ENCODE measurements around the gene PSMD3. TPM values are rescaled to one million over a fixed set of nuclear protein-coding genes. Genes with fewer than 3 reads are reported as not detected.

The PSMD3 gene
- total and polyA plus RNA-seq, 3 donors from 2014 or later = 112 to 129 (median 128) TPM

DNA sequence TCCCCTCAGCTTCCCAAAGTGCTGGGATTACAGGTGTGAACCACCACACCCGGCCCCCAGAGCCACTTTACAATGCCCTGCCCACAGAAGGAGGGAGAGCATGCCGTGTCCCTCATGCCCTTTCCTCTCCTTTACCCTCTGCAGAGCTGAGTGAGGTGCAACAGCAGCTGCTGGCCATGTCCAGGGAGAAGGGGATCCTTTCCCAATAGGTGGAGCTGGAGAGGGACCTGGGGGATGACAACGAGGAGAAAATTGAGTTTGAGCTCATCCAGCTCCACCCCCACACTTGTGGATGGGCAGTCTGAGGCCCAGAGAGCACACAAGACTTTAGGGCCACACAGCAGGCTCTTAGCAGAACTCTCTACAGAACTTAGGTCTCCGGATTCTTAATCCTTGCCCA is 25.7 kb upstream of the PSMD3 start:
- WGBS, 2 donors = 64% methylated on average over 3 to 4 of the region's 4 CpGs
- intact Hi-C loops (cut with DNase I; ENCODE audit: low total_unique reads) = no loop called here
- H3K27ac ChIP-seq = no peak overlapping the region

GRCh38 chr17:39955726-39956225 is 24.8 kb upstream of the PSMD3 start:
- WGBS, 2 donors = 61 to 75% methylated on average over 4 of the region's 4 CpGs
- Histone ChIP-seq H3K4me3 (no peak overlapping the region), H3K36me3 (ENCODE audit: low read depth, missing control alignments) (no peaks in the 10 kb centered on the region), H3K27me3 (no peaks in the 10 kb centered on the region), H3K4me1 (peaks cover 9% of the 10 kb centered on the region), H3K27ac (no peak overlapping the region), H3K9me3 (no peaks in the 10 kb centered on the region)
- no peak for TF ChIP-seq POLR2A (IDR thresholded peaks at IDR 0.05)
- TF ChIP-seq, protein P1, sequence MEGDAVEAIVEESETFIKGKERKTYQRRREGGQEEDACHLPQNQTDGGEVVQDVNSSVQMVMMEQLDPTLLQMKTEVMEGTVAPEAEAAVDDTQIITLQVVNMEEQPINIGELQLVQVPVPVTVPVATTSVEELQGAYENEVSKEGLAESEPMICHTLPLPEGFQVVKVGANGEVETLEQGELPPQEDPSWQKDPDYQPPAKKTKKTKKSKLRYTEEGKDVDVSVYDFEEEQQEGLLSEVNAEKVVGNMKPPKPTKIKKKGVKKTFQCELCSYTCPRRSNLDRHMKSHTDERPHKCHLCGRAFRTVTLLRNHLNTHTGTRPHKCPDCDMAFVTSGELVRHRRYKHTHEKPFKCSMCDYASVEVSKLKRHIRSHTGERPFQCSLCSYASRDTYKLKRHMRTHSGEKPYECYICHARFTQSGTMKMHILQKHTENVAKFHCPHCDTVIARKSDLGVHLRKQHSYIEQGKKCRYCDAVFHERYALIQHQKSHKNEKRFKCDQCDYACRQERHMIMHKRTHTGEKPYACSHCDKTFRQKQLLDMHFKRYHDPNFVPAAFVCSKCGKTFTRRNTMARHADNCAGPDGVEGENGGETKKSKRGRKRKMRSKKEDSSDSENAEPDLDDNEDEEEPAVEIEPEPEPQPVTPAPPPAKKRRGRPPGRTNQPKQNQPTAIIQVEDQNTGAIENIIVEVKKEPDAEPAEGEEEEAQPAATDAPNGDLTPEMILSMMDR (IDR thresholded peaks at IDR 0.05) = no peak
- intact Hi-C loops (cut with DNase I; ENCODE audit: low total_unique reads) = no loop called here
- DNase-seq = no peak

More for the DNA sequence above, 25.7 kb upstream of the PSMD3 start:
- peaks cover 9% of the 10 kb centered on the region for H3K4me1 ChIP-seq
- H3K4me3 ChIP-seq = no peak overlapping the region
- no peaks in the 10 kb centered on the region for H3K27me3 ChIP-seq
- H3K36me3 ChIP-seq (ENCODE audit: low read depth, missing control alignments) = no peaks in the 10 kb centered on the region
- no peaks in the 10 kb centered on the region for H3K9me3 ChIP-seq
- DNase-seq = no peak
- TF ChIP-seq POLR2A (IDR thresholded peaks at IDR 0.05) = no peak
- TF ChIP-seq, protein P1 (IDR thresholded peaks at IDR 0.05) = no peak

DNA sequence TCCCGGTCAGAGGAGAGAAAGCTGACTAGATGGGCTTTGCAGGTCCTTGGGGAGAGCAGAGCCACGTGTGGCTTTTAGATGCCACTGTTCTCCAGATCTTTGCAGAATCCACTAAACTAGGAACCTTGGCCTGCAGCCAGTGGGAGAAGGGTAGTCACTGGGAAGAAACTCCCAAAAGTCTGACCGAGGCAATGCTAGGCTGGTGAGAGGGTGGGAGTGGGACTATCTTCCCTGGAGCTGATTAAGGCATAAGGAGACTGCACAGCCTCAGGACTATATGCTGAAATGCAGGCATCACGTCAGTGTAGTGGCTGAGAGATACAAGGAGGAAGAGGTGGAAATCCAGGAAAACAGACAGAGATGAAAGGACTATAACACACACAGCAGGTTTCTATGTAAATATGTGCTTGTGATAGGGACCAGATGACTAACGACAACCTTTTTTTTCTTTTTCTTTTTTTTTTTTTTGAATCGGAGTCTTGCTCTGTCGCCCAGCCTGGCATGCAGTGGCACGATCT is 20.0 kb upstream of the PSMD3 start:
- Histone ChIP-seq H3K4me3 (no peak overlapping the region), H3K27ac (no peak overlapping the region), H3K9me3 (no peaks in the 10 kb centered on the region), H3K4me1 (no peaks in the 10 kb centered on the region), H3K36me3 (ENCODE audit: low read depth, missing control alignments) (no peaks in the 10 kb centered on the region), H3K27me3 (no peaks in the 10 kb centered on the region)
- no peak for DNase-seq
- intact Hi-C loops (cut with DNase I; ENCODE audit: low total_unique reads) = no loop called here
- WGBS, 2 donors = 65 to 66% methylated on average over 8 of the region's 8 CpGs
- no peak for TF ChIP-seq POLR2A (IDR thresholded peaks at IDR 0.05)
- TF ChIP-seq, protein P1 (IDR thresholded peaks at IDR 0.05) = no peak

DNA sequence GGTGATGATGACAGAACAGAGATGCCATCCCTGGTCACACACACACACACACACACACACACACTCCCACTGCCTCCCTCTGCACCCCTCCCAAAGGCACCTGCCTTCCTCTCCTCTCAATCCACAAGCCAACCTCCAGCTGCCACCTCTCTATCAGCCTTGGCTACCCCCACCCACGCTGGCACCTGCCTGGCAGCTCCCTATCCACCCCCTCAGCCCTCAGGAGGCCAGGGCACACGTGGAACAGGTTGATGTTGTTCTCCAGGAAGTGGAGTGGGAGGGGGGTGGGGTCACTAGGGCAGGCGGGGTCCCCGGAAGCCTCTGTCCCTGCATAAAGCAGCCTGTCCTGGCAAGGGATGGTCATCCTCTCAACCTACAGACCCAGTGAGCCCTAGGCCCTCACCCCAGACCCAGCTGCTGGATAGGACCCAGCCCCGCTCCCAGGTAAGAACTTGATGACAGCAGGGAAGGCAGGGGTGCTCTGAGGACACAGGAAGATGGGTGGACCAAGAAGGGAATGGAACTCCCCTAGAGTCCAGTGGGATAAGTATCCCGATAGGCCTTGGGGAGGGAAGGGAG is 17.9 kb upstream of the PSMD3 start, which contains the start of gene GSDMA:
GSDMA (plus strand) TSS at position 363 of the 579 bp plus-strand sequence. CDS start 2,684 bp downstream, outside the sequence.
- no peaks in the 10 kb centered on the region for H3K4me1 ChIP-seq
- no peak for DNase-seq
- no peaks in the 10 kb centered on the region for H3K9me3 ChIP-seq
- no peak within 1 kb of the TSS for H3K4me3 ChIP-seq
- H3K27ac ChIP-seq = no peak within 1 kb of the TSS
- intact Hi-C loops (cut with DNase I; ENCODE audit: low total_unique reads) = no loop called here
- no peaks in the 10 kb centered on the region for H3K36me3 ChIP-seq (ENCODE audit: low read depth, missing control alignments)
- TF ChIP-seq, protein P1 (IDR thresholded peaks at IDR 0.05) = no peak
- TF ChIP-seq POLR2A (IDR thresholded peaks at IDR 0.05) = no peak
- WGBS, 2 donors = 38 to 71% methylated on average over 2 to 6 of the region's 6 CpGs
- no peaks in the 10 kb centered on the region for H3K27me3 ChIP-seq

DNA sequence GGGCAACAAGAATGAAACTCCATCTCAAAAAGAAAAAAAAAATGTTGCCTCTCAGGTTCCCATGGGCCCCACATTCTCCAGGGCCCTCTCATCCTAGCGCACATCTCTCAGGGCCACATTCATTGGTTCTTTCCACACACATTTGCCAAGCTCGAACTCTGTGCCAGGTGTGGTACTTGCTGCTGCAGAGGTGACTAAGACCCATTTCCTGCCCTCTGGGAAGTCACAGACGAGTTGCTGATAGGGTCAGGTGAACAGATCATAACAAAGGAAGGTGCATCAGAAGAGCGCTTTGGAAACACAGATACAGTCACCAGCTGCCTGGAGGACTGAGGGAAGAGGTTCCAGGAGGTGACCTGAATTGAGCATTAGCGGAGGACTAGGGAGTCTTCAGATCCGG is 16.8 kb upstream of the PSMD3 start:
- 81 to 84% methylated on average over 6 of the region's 6 CpGs for WGBS, 2 donors
- no peak overlapping the region for H3K4me3 ChIP-seq
- DNase-seq = no peak
- no peaks in the 10 kb centered on the region for H3K4me1 ChIP-seq
- H3K9me3 ChIP-seq = no peaks in the 10 kb centered on the region
- H3K27ac ChIP-seq = no peak overlapping the region
- no peaks in the 10 kb centered on the region for H3K36me3 ChIP-seq (ENCODE audit: low read depth, missing control alignments)
- TF ChIP-seq, protein P1 (IDR thresholded peaks at IDR 0.05) = no peak
- TF ChIP-seq POLR2A (IDR thresholded peaks at IDR 0.05) = no peak
- intact Hi-C loops (cut with DNase I; ENCODE audit: low total_unique reads) = no loop called here
- no peaks in the 10 kb centered on the region for H3K27me3 ChIP-seq
